Transverse colon (tissue), 3 donors: ENCODE data around the gene PPFIBP2.

Source experiments
- CTCF ChIP-seq, 5 experiments: fragments of 200-600 bp in 3 of 5; fragments of 450-650 bp in 2 of 5; sonication (generic) in 3 of 5; IDR thresholded peaks; 1 replicate in 2 of 5; 2 replicates in 3 of 5; pipeline ENCODE4 v1.5.1; 2016 to 2017; ENCODE audit warnings: antibody characterized with exemption in 5 of 5, inconsistent platforms in 3 of 5, mild to moderate bottlenecking in 2 of 5, moderate library complexity in 1 of 5
- EP300 ChIP-seq: sonication (generic); formaldehyde crosslinking; IDR thresholded peaks from one replicate; pipeline ENCODE4 v1.6.1; 2017; ENCODE audit warnings: antibody characterized with exemption, low read depth
- POLR2A ChIP-seq: fragments of 450-650 bp; IDR thresholded peaks from one replicate; pipeline ENCODE4 v1.6.1; 2016; ENCODE audit warnings: antibody characterized with exemption, mild to moderate bottlenecking, moderate library complexity

DNA sequence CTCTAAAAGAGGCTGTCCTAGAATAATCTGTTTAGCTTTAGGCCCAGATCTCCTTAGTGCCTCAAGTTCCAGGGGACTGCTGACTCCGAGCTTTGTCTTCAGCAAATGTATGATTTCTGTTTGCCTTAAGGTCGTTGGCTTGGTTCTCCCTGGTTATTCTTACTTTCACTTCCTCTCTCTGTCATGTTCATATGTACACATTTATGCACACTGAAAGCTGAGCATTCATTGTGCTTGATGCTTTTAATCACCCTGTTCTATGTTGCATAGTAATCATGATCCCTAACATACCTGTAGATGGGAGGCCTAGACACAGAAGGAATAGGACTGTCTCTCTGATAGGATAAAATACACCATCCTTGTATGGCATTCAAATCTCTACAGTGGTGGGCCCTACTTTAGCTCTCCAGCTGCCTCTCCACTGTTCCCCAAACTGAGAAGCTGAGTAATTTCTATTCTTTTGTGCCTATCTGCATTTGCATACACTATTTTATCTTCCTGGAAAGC, 7.2 kb downstream of the PPFIBP2 start:
- no peak for TF ChIP-seq EP300
- no peak for TF ChIP-seq POLR2A
- TF ChIP-seq CTCF (IDR thresholded peaks at IDR 0.05) = no peak
